OCI-LY7 (cell line): Measurements from ENCODE around the gene DHRS3.

Source experiments
- CTCF ChIP-seq: fragments of 200-600 bp; sonication (generic); conservative IDR thresholded peaks from 2 replicates; pipeline ENCODE4 v1.5.1; 2014; ENCODE audit warnings: mild to moderate bottlenecking, antibody characterized with exemption, low read length, moderate library complexity, mixed read lengths
- EZH2phosphoT487 ChIP-seq: fragments of 200-600 bp; sonication (generic); IDR thresholded peaks from 2 replicates; pipeline ENCODE4 v1.6.1; 2018; ENCODE audit warnings: low read depth, borderline replicate concordance, mild to moderate bottlenecking, mixed run types, antibody characterized with exemption, low read length, moderate library complexity, mixed read lengths

- TF ChIP-seq CTCF (no peak), EZH2phosphoT487 (no peak)
Observed at GRCh38 chr1:12629985-12630760, 12.2 kb upstream of the DHRS3 start.
